Caco-2 (cell line): ENCODE measurements around the gene MLH3. TPM values are rescaled to one million over a fixed set of nuclear protein-coding genes. Genes with fewer than 3 reads are reported as not detected.

Experiments
- BruUV-seq: library from RNA; stranded (reverse); fragments of 400-500 nt; replicated peaks from 2 replicates; lab custom pipeline; 2021; lab: Mats Ljungman, UMichigan
- CTCF ChIA-PET: fragments of 300-600 bp; sonication (Branson Sonifier 250); formaldehyde crosslinking; loops from one replicate; lab custom pipeline; 2022; ENCODE audit warnings: antibody characterized with exemption; lab: Charles Lee
- POLR2A ChIA-PET: fragments of 300-600 bp; sonication (Branson Sonifier 250); formaldehyde crosslinking; loops from one replicate; lab custom pipeline; 2022; ENCODE audit warnings: antibody characterized with exemption; lab: Charles Lee
- DNase-seq, 2 experiments: peaks; one replicate each; pipeline versions ENCODE4 v3.0.0 to v3.0.0-alpha.2; 2020 to 2022
- H3K27me3 ChIP-seq: replicated peaks from 2 replicates; pipeline ENCODE4 v1.6.0; 2011; ENCODE audit warnings: low read length; ENCODE audit not compliant: control insufficient read depth, insufficient read depth
- H3K36me3 ChIP-seq: 2 replicates; pipeline ENCODE4 v1.5.1; 2011; ENCODE audit warnings: low read length; ENCODE audit not compliant: control insufficient read depth, insufficient read depth
- H3K4me1 ChIP-seq: fragments of 250-450 bp; sonication (Bioruptor Pico); 2 replicates; pipeline ENCODE4 v1.5.1; 2020; ENCODE audit warnings: mild to moderate bottlenecking
- H3K4me3 ChIP-seq: 2 replicates; pipeline ENCODE4 v1.5.1; 2011; ENCODE audit warnings: low read depth, mild to moderate bottlenecking, control low read depth, low read length
- H3K9me3 ChIP-seq: fragments of 250-450 bp; sonication (Bioruptor Pico); 2 replicates; pipeline ENCODE4 v1.5.1; 2020; ENCODE audit warnings: mild to moderate bottlenecking, moderate library complexity
- H3K27ac Mint-ChIP-seq: one replicate; pipeline ENCODE4 v1.8.0; 2022; ENCODE audit warnings: mixed read lengths; ENCODE audit not compliant: unreplicated experiment
- H3K27me3 Mint-ChIP-seq: one replicate; pipeline ENCODE4 v1.8.0; 2022; ENCODE audit warnings: mixed read lengths; ENCODE audit not compliant: insufficient read depth, unreplicated experiment
- H3K36me3 Mint-ChIP-seq: one replicate; pipeline ENCODE4 v1.8.0; 2022; ENCODE audit warnings: mild to moderate bottlenecking, mixed read lengths; ENCODE audit not compliant: insufficient read depth, unreplicated experiment
- H3K4me1 Mint-ChIP-seq: one replicate; pipeline ENCODE4 v1.8.0; 2022; ENCODE audit warnings: low read depth, mixed read lengths; ENCODE audit not compliant: unreplicated experiment
- H3K4me3 Mint-ChIP-seq: one replicate; pipeline ENCODE4 v1.8.0; 2022; ENCODE audit warnings: mild to moderate bottlenecking, moderate library complexity, mixed read lengths; ENCODE audit not compliant: unreplicated experiment
- H3K9me3 Mint-ChIP-seq: one replicate; pipeline ENCODE4 v1.8.0; 2022; ENCODE audit warnings: mixed read lengths; ENCODE audit not compliant: unreplicated experiment
- CTCF ChIP-seq, 2 experiments: fragments of 200-600 bp in 1 of 2; IDR thresholded peaks; 1 replicate in 1 of 2; 2 replicates in 1 of 2; pipeline versions ENCODE4 v1.5.1 to v1.8.0; 2011 to 2022; ENCODE audit warnings: antibody characterized with exemption in 1 of 2, control low read depth in 1 of 2, inconsistent platforms in 1 of 2, low read depth in 1 of 2, low read length in 1 of 2, mild to moderate bottlenecking in 1 of 2, moderate library complexity in 1 of 2; ENCODE audit not compliant: insufficient read depth in 1 of 2, severe bottlenecking in 1 of 2, unreplicated experiment in 1 of 2
- intact Hi-C: fragments of 100-400 bp; cut with micrococcal nuclease; formaldehyde crosslinking; loops from one replicate; pipeline ENCODE4 v1.10.0; 2022; ENCODE audit not compliant: unreplicated experiment
- total RNA-seq: library from RNA; stranded (reverse); gene quantifications from 2 replicates; pipeline ENCODE4 v1.2.3, GENCODE V29; 2022

Gene MLH3
- total RNA-seq, 1 experiment from 2014 or later: 24.5 TPM

GRCh38 chr14:74964787-74965485, 86.3 kb downstream of the MLH3 start:
- no peak overlapping the region for H3K4me3 Mint-ChIP-seq
- intact Hi-C loops: no loop called here
- no TSS peak for BruUV-seq
- no peak for TF ChIP-seq CTCF (IDR thresholded peaks at IDR 0.05; ENCODE audit: insufficient read depth in 1 of 2, low read depth in 1 of 2, low read length in 1 of 2, severe bottlenecking in 1 of 2, unreplicated experiment in 1 of 2)
- ChIA-PET CTCF (interaction anchor here (0.5 to 0.8 kb wide), 2 partner anchors 25 to 53 kb away, joined by 3 read pairs; no protein-coding TSS in a partner anchor), POLR2A (no interaction called here)
- H3K27me3 Mint-ChIP-seq: no peaks in the 10 kb centered on the region
- H3K4me1 ChIP-seq: no peaks in the 10 kb centered on the region
- H3K4me3 ChIP-seq: no peak overlapping the region
- no peaks in the 10 kb centered on the region for H3K27me3 ChIP-seq
- H3K4me1 Mint-ChIP-seq: no peaks in the 10 kb centered on the region
- no peaks in the 10 kb centered on the region for H3K9me3 ChIP-seq
- H3K27ac Mint-ChIP-seq: no peak overlapping the region
- no peaks in the 10 kb centered on the region for H3K9me3 Mint-ChIP-seq
- H3K36me3 ChIP-seq: no peaks in the 10 kb centered on the region
- DNase-seq: no peak
- H3K36me3 Mint-ChIP-seq: no peaks in the 10 kb centered on the region

Other genes starting within 250 kb of the MLH3 start
- not detected in 2 replicates for gene PROX2, start 175.3 kb downstream of the MLH3 start, total RNA-seq
- gene DLST, start 169.6 kb downstream of the MLH3 start, total RNA-seq: 81.4 and 88.1 TPM in 2 replicates
- 6.8 and 9.8 TPM in 2 replicates for gene RPS6KL1, start 128.2 kb downstream of the MLH3 start, total RNA-seq
- 8.9 and 9.1 TPM in 2 replicates for gene PGF, start 95.9 kb downstream of the MLH3 start, total RNA-seq
- 48.8 and 54.4 TPM in 2 replicates for gene EIF2B2, start 48.5 kb downstream of the MLH3 start, total RNA-seq
- 16.0 and 21.3 TPM in 2 replicates for gene ACYP1, start 12.6 kb upstream of the MLH3 start, total RNA-seq
- 2.5 and 3.8 TPM in 2 replicates for gene ZC2HC1C, start 18.2 kb upstream of the MLH3 start, total RNA-seq
- gene NEK9, start 75.6 kb upstream of the MLH3 start, total RNA-seq: 64.0 and 69.2 TPM in 2 replicates
- 236 and 255 TPM in 2 replicates for gene TMED10, start 125.1 kb upstream of the MLH3 start, total RNA-seq
- 72.7 and 73.7 TPM in 2 replicates for gene FOS, start 227.4 kb upstream of the MLH3 start, total RNA-seq